HS-5 (cell line): Measurements from ENCODE around the gene PRCC.

Experiments used
- DNase-seq: peaks from one replicate; pipeline ENCODE4 v3.0.0-alpha.2; 2012; ENCODE audit warnings: low read depth

PRCC gene

DNA sequence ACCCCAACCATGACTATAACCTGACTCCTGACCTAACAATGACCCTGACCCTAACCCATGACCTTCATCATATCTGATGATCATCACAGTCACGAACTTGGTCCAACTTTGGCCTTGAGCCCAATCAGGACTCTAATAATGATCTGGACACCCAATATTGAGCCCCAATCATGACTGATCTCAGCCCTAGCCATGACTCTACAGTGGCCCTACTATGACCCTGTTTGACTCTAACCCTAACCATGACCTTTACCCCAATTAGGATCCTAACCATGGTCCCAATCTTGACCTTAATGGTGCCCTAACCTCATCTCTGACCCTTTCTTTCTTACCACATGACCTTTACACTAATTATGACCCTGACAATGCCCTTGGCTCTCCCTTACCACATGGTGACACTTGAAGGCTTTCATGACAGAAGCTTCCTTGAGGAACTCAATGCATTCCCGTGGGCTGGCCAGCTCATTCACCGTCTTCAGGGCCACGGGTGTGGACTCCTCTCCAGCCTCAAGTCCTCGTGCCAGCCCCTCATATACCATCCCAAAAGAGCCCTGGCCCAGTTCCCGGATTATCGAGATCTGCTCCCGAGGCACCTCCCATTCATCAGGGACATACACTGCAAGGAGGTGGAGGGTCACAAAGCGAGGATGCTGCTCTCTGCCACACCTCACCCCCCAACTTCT, 75.4 kb downstream of the PRCC start:
- no peak for DNase-seq

DNA sequence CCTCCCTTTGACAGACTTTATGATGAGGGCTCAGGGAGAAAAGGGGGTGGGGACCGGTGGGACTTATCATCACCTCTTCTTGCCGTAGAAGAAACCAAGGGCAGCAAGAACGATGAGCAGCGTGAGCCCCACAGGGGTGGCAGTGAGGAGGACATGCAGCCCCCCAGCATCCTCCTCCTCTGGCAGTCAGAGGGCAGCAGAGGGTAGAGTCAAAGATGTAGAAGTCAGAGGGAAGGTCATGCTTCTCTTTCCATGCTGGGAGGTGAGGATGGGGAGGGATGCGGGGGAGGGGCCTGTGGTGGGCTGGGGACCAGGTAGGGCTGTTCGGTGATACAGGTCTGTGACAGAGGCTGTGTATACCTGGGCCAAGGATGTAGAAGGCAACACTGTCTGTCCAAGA, 76.8 kb downstream of the PRCC start:
- no peak for DNase-seq

DNA sequence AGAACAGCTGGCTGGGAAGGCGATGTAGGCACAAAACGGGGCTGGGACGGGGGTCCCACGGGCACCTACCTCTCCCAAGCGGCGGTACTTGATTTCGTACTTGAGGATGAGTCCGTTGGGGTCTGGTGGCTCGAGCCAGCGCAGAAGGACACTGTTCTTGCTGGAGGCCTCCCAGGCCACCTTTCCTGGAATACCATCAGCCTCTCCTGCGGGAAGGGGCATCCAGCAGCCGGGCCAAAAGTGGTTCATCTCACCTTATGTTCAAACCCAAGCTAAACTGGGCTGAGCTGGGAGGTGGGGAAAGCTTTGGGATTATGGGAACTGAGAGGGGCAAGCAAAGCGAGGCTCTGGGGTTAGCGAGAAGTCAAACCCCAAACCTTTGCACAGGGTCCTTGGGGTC, 77.3 kb downstream of the PRCC start:
- DNase-seq = no peak

DNA sequence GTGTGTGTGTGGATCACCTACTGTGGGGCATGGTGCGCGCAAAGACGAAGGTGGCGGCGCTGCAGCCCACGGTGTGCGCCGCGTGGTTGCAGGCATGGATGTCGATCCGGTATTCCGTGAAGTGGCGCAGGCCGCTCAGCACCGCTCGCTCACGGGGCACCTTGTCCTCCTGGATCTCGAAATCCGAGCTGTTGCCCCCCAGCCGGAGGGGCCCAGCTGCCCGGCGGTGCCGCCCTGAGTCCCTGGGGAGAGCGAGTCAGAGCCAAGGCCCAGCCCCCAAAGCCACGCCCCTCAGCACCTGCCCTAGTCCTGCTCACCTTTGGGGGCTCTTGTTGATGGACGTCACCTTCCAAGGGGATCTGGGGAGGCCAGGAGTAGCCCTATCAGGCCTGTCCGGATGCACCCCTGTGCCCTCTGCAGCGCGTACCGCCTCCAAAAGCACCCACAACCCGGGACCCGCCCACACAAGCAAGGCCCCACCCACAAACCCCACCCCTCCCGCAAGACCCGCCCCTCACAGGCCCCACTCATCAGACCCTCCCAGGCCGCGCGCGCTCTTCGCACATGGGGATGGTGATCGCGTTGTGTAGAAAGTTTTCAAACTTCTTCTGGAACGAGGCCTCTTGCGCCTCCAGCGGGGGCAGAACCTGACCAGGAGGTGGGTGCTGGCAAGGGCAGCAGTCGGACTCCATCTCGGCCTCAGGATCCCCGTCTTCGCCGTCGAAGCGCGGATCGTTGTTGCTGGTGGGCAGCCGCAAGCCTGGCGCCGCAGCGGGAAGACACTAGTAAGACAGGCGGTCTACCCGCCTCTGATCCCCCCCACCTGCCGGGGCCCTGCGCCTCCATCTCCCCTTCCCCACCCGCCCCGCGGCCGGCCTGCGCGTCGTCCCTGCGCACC, 78.0 kb downstream of the PRCC start:
- no peak for DNase-seq

DNA sequence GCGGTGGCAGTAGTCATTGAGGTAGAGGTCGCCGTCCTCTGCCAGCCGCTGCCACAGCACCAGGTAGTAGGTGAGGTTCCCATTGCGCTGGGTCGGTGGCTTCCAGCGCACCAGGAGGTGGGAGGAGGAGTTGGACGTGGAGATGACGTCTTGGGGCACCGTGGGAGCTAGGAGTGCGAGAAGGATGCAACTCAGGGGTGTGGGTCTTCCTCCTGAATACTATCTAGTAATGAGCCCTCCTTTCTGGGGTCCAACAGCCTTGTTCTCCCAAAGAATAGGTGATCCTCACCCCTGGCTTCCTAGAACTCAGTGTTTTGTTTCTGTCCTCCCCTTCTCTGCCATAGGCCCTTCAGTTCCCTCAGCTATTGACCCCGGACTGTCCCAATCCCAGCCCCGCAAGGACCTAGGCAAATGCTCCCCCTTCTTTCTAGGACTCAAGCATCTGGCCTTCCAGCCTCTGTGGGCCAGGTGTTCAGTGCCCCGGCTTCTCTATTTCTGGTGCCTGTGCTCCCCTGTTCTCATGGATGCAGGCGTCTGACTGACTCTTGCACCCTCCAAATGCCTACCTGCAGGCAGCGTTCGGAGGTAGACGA, 78.7 kb downstream of the PRCC start:
- DNase-seq = no peak

DNA sequence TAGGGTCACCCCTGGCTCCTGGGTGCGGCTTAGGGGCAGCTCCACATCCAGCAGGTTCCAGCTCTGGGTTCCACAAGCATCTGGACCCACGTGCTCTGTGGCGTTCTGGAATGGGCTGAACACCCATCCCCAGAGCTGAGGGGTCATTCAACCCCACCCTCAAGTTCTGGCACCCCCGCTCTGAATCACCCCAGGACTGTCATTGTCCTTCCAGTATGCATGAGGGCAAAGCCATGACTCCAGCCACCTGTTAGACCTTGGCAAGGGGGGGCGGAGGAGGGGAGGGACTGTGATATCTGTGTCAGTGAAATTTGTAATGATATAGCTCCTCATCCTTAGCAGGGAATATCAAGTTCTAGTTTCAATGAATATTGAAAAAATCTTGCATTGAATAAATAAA, 79.3 kb downstream of the PRCC start:
- DNase-seq = no peak

DNA sequence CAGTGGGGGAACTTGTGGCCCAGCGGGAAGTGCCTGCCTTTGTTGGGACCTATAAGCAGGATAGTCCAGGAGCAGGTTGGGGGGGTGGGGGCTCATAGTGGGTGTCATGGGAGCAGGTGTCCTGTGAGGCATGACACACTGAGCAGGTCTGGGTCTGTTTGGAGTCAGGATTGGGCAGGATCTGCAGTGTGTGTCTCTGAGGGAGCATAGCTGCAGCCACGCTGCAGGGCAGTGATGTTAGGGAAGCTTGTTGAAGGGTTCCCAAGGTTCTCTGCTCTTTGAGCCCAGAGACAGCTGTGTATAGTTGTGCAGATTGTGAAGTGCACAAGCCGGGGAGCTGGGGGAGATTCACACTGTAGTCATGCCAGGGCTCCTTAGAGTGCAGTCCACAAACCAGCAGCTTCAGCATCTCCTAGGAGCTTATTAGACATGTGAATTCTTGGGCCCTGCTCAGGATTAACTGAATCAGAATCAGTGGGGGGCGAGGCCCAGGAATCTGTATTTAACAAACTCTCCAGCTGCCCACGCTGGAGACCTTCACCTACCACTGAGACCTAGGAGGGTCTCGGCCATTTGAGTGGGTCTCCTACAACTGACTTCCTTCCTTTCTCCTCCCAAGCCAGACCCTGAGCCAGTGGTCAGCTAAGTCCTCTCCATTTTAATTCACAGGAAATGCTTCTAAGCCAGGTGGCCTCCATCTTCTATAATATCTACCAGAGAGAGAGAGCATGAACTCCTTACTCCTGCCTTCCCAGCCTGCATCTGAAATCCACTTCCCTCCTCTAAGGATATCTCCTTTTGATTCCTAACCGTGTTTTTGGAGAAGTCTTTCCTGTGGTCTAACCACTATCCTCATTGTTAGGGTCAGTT, 80.5 kb downstream of the PRCC start:
- no peak for DNase-seq

DNA sequence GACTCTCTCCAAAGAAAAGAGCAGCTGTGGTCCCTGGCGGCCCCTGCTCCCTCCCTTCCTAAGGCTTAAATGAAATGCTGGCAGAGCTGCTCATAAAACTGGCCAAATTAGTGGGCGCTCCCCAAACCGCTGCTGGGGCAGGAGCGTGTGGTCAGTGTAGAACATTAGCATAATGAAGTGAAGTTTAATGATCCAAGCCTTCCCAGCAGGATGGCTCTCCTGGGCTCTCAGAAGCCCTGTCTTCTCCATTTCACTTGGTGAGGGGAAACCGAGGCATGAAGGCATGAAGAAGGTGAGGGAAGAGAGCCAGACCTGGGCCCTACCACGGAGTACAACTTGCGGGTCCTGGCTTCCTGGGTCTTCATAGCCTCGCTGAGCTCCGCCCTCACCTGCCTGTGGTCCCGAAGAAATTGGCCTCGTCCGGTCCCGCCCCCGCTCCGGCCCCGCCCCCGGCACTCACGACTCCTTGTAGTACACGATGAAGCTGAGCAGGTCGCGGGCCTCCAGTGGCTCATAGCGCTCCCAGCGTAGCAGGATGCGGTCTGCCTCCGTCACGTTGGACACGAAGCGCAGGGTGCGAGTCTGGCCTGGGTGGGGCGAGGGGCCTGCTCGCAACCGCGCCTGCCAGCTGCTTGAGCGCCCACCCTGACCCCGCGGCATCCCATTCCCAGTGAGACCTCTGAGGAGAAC, 81.3 kb downstream of the PRCC start:
- DNase-seq = no peak

DNA sequence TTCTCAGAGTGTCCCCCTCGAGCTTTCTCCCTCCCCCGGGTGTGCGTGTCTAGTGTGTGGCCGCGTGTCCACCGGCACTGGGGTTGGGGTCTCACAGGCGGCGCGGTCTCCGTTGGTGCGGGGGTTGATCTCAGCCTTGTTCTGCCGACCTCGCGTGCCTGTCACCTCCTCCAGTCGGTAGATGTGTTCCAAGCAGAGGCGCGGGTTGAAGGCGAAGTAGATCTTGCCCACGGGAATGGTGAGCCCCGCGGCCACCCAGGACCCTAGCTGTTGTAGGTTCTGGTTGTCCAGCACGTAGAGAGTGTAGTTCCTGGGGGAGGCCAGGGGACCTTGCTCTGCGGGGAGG, 81.8 kb downstream of the PRCC start:
- DNase-seq = no peak
